ENCODE results near the gene NOTCH1. TPM values are rescaled to one million over a fixed set of nuclear protein-coding genes. Genes with fewer than 3 reads are reported as not detected.

Gene NOTCH1
- total and polyA plus RNA-seq, 2 of the 8 experiments (the other 6 are each of a cell fraction or from before 2014, with no cell fraction given), result 6.9 to 55.6 TPM

GRCh38 chr9:136568288-136569081 lies 22.6 kb upstream of the NOTCH1 start:
- Histone ChIP-seq H2BK5ac (ENCODE audit: low read depth, low read length) (peak overlapping the region; percentile 40; the same call in 1 of the 2 replicates), H2BK120ac (replicated peaks; ENCODE audit: low read depth, low read length) (peak overlapping the region; percentile 50), H3K56ac (replicated peaks; ENCODE audit: insufficient read length, low read depth, low read length) (peak overlapping the region; percentile 34), H2AFZ (ENCODE audit: low read length) (no peak overlapping the region), H3K27me3 (replicated peaks in 1 of 4; ENCODE audit: control insufficient read depth in 3 of 4, extremely low read depth in 1 of 4, insufficient read depth in 3 of 4, low read length in 3 of 4) (no peaks in the 10 kb centered on the region; a peak in 1 of 7 replicates), H3K4me1 (replicated peaks in 1 of 4; ENCODE audit: control insufficient read depth in 3 of 4, insufficient read depth in 4 of 4, low read length in 3 of 4) (peaks cover 5 to 77% (median 52%) of the 10 kb centered on the region in 4 experiments), H3K9ac (replicated peaks in 1 of 4; ENCODE audit: extremely low read depth in 1 of 4, low read depth in 3 of 4, low read length in 3 of 4) (no peak overlapping the region), H3K79me1 (ENCODE audit: low read depth, low read length) (peaks cover 4% of the 10 kb centered on the region; the same call in 1 of the 2 replicates), H4K91ac (replicated peaks; ENCODE audit: insufficient read length, low read length) (peak overlapping the region; percentile 97), H4K5ac (ENCODE audit: insufficient read length, low read depth, low read length) (peak overlapping the region; percentile 3), H3K23me2 (ENCODE audit: low read depth, low read length) (peaks cover 5% of the 10 kb centered on the region), H3K18ac (ENCODE audit: extremely low read depth, low read length) (peak overlapping the region; percentile 87), H4K20me1 (replicated peaks in 1 of 2; ENCODE audit: control insufficient read depth in 1 of 2, insufficient read depth in 2 of 2, low read length in 2 of 2) (peaks cover 0 to 6% of the 10 kb centered on the region in 2 experiments), H2BK12ac (ENCODE audit: low read depth, low read length) (peak overlapping the region; percentile 100; the same call in 1 of the 2 replicates), H2AK5ac (ENCODE audit: low read depth, low read length) (peak overlapping the region; percentile 88; the same call in 1 of the 2 replicates), H3K79me2 (ENCODE audit: control insufficient read depth in 1 of 2, insufficient read depth in 2 of 2, low read length in 2 of 2) (0 out of 4 replicates have a peak, but pooled peaks cover 0 to 2% of the 10 kb centered on the region in 2 experiments), H3K36me3 (ENCODE audit: control insufficient read depth in 2 of 4, insufficient read depth in 4 of 4, low read length in 3 of 4) (no peaks in the 10 kb centered on the region; a peak in 1 of 8 replicates), H2BK15ac (ENCODE audit: low read length) (no peak overlapping the region; the same call in 1 of the 2 replicates), H2BK20ac (ENCODE audit: low read length) (peak overlapping the region; percentile 90; the same call in 1 of the 2 replicates), H4K8ac (ENCODE audit: extremely low read depth, insufficient read depth, low read length) (peak overlapping the region; percentile 11), H3K14ac (ENCODE audit: insufficient read length) (no peak overlapping the region), H3K4me2 (ENCODE audit: insufficient read depth in 1 of 2, low read depth in 2 of 2, low read length in 2 of 2) (no peak overlapping the region), H3K23ac (ENCODE audit: insufficient read length) (no peak overlapping the region), H3K27ac (ENCODE audit: low read depth, low read length) (no peak overlapping the region), H3K4ac (replicated peaks; ENCODE audit: insufficient read length, low read depth, low read length) (peak overlapping the region; percentile 65), H3K4me3 (ENCODE audit: extremely low read depth in 1 of 4, insufficient read depth in 2 of 4, low read depth in 3 of 4, low read length in 4 of 4) (no peak overlapping the region), H3K9me3 (ENCODE audit: insufficient read depth in 2 of 2, low read depth in 1 of 2, low read length in 1 of 2) (no peaks in the 10 kb centered on the region)
- CTCF ChIA-PET (ENCODE audit: partially characterized antibody), result interaction anchor here (0.8 to 1.2 kb wide), 4 partner anchors 19 to 83 kb away, joined by 3 to 5 read pairs (median 4); no protein-coding TSS in a partner anchor
- no peak for DNase-seq (ENCODE audit: low read depth in 1 of 2, low spot score in 2 of 2)
- WGBS, 2 experiments (ENCODE audit: extremely low coverage in 1 of 2, insufficient coverage in 1 of 2, insufficient read length in 1 of 2, insufficient replicate concordance in 2 of 2, low coverage in 1 of 2, low lambda C conversion rate in 2 of 2, missing lambda C conversion rate in 1 of 2), result 81% methylated on average over 23 of the region's 24 CpGs; no CpG with 5 or more reads in 1 of the 2 experiments
- FAIRE-seq, result no peak
- POLR2A ChIA-PET (ENCODE audit: partially characterized antibody), result interaction anchor here (0.6 to 1.2 kb wide), 6 partner anchors 12 to 23 kb away, joined by 3 to 8 read pairs (median 4); no protein-coding TSS in a partner anchor
- TF ChIP-seq EP300 (IDR thresholded peaks at IDR 0.05; ENCODE audit: borderline replicate concordance in 1 of 2, low read depth in 2 of 2, low read length in 2 of 2) (no peak), SIRT6 (IDR thresholded peaks at IDR 0.05; ENCODE audit: low read length) (no peak), SP1 (IDR thresholded peaks at IDR 0.05; ENCODE audit: low read depth, low read length) (no peak), SP4 (IDR thresholded peaks at IDR 0.05; ENCODE audit: low read length) (no peak), RNF2 (IDR thresholded peaks at IDR 0.05; ENCODE audit: borderline replicate concordance, low read depth, low read length, missing control alignments, poor library complexity, severe bottlenecking) (no peak), JUND (IDR thresholded peaks at IDR 0.05; ENCODE audit: low read length) (no peak)
